ENCODE measurements around the gene SETX.

The SETX gene

DNA sequence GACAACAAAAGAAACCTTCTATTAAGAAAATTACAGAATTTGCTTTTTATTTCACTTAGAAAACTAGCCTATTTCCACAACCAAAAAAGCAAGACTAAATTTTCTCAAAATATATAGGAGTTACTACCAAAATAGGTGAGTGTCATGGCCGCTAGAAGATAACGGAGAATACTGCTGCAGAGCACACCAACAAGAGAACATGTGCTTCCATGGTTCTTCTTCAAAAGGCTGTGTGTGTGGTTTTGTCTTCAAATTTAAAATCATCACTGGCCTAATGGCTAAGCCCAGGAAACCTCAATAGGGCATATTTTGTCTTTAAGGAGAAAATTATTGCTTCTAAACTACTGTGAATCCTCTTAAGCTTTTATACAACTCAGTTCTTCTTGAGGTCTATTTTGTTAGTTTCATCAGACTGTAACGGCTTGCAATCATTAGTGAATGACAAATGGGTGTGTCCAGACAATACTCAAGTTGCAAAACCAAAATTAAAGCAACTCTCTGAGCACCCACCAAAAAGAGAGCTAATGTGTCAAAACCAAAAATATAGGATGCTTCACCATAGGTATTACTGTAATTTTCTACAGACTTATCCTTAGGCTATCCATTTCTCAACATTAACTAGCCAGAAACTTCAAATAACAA lies 3.3 kb downstream of the SETX start:
- DNase-seq (ENCODE audit: low spot score) = no peak

DNA sequence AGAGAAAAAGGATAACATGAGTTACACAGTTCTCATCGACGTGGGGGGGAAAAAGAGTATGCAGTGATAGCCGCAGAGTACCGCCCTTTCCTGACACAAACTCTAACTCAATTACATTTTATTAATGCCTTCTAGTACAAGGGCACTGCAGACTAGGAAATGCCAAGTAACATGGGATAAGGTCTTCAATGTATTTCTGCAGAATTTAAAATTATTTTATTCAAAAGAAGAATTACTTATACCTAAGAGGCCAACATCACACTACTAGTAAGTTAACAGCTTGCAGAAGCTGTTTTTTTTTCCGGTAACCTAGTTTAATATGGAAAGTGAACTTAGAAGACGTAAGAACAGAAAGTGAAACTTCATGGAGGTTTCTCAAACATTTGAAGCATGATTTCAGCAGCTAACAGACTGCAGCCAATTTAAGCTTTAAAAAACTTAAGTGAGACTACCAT lies 3.9 kb downstream of the SETX start:
- no peak for DNase-seq (ENCODE audit: low spot score)

GRCh38 chr9:132348676-132349075 lies 6.1 kb downstream of the SETX start:
- no peak for DNase-seq (ENCODE audit: low spot score)

- no peak for DNase-seq (ENCODE audit: low spot score)
These were observed 8.6 kb downstream of the SETX start for GRCh38 chr9:132346177-132346576.

DNA sequence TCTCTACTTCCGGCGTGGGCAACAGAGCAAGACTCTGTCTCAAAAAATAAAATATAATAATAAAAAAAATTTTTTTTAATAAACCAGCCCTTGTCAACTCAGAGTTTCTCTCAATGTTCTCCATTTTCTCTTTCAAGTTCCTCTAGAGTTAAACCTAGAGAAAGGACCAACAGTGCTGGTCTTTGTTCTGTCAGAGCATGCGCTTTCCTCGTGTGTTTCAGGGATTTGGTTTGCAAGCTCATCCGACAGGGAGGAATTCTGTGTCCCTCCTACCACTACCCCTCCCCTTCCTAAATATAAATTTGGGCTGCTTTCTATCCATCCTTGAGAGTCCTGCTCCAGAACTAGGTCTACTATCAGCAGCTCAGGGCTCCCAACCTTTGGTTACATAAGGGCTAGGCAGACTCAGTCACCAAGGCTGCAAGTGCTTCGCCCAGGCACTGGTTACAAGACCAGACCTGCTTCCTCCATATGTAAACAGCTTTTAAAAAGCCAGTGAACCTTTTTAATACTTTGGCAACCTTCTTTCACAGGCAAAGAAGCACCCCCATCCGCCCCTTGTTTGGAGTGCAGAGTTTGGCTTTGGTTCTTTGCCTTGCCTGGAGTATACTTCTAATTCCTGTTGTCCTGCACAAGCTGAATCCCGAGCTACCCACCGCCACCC lies 13.5 kb downstream of the SETX start:
- DNase-seq (ENCODE audit: low spot score) = no peak

DNA sequence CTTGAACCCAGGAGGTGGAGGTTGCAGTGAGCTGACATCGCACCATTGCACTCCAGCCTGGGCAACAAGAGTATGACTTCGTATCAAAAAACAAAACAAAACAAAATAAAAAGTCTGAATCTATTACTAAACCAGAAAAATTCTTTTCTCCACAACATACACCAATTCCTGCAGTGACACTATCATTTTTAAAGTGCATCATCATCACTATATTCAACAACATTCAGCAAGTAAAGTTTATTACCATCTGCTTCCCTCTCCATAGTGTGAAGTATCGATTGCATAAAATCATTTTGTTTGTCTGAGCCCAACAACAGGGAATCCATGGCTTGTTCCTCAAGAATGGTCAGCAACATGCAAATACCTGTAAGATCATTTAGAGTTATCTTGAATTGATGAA lies 20.4 kb downstream of the SETX start:
- no peak for DNase-seq (ENCODE audit: low spot score)

- no peak for DNase-seq (ENCODE audit: low spot score)
These were observed 21.2 kb downstream of the SETX start for GRCh38 chr9:132333556-132333955.

- DNase-seq (ENCODE audit: low spot score) = no peak
These were observed 26.2 kb downstream of the SETX start for GRCh38 chr9:132328580-132328979.

GRCh38 chr9:132327537-132327936 lies 27.2 kb downstream of the SETX start:
- no peak for DNase-seq (ENCODE audit: low spot score)

DNA sequence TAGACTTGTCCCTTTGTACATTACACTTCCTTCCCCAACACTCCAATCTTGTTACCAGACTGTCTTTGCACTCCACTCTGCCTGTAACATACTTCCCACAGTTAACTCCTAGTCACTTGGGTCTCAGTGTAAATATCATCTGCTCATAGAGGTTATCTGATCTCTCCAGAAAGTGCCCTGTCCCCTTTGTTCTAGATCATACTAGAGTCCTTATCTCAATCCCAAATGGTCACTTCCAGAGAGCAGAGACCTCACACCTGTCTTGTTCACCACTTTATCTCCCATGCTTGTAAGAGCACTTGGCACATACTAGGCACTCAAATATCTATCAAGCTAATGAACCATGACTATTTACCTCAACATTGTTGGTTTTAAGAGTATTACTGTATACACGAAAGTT lies 30.4 kb downstream of the SETX start:
- DNase-seq (ENCODE audit: low spot score) = no peak

GRCh38 chr9:132319421-132320110 lies 35.2 kb downstream of the SETX start:
- no peak for DNase-seq (ENCODE audit: low spot score)

DNA sequence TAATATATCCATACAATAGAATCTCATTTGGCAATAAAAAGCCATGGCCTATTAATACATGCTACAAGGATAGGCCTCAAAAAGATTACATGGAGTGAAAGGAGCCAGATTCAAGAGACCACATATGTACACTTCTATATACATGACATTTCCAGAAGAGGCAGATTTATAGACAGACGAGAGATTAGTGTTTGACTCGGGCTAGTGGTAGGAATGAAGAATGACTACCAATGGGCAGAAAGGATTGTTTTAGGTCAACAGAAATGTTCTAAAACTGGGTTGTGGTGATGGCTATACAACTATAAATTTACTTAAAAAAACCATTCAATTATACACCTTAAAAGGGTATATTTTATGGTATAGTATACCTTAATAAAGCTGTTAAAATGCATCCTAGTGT lies 41.9 kb downstream of the SETX start:
- no peak for DNase-seq (ENCODE audit: low spot score)

GRCh38 chr9:132312426-132312825 lies 42.4 kb downstream of the SETX start:
- DNase-seq (ENCODE audit: low spot score) = no peak

DNA sequence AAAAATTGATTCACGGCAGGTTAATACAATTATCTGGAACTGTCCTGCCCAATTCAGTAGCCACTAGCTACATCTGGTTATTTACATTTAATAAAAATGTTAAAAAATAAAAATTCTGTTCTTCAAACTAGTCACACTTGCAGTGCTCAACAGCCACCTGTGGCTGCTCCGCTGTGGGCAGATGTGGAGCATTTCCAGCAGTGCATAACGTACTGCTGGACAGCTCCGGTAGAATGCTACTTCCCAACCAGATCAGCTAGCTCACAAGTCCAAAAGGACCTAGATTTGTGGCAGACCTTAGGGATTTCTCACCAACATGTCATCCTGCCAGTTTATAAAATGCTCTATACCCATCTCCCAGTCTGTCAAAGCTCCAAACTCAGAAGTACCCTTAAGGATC lies 42.8 kb downstream of the SETX start:
- DNase-seq (ENCODE audit: low spot score) = no peak

DNA sequence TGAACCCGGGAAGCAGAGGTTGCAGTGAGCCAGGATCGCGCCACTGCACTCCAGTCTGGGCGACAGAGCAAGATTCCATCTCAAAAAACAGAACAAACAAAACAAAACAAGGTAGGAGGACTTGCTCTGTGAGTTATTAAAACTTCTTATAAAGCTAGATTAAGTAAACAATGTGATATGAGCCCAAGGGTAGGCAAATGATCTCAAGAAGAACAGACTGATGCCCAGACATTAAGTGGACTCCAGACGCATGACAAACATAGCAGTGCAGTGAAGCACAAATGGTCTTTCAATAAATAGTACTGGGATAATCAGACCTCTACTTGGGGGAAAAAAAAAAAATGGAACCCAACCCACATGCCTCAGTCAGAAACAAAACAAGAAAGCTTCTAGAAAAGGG lies 45.7 kb downstream of the SETX start:
- no peak for DNase-seq (ENCODE audit: low spot score)

DNA sequence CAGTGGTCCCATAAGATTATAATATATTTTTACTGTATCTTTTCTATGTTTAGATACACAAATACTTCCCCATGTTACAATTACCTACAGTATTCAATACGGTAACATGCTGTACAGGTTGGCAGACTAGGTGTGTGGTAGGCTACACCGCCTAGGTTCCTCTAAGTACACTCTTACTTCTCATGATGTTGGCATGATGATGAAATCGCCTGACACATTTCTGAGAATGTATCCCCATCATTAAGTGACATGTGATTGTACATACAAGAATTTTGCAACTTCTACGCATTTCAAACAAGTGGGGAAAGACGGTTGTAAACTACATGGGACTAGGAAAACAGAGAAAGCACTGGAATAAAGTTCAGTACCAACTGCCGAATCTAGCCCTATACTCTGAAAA lies 53.3 kb downstream of the SETX start:
- DNase-seq (ENCODE audit: low spot score) = no peak

DNA sequence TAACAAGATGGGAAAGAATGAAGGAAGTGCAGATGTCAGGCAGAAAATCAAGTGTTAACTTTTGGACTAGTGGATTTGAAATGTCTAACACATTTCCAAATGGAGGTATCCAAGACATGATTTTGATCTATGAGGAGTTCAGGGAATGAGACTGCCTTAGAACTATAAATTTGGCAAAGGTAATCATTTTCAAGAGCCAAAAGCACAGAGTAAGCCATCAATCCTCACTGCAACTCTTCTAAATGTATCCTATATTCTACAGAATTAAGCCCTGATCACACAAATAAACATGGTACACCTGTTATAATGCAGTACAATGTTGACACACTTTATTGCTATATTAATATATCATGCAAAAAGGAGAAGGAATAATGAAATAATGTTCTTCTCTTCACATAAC lies 55.6 kb downstream of the SETX start:
- DNase-seq (ENCODE audit: low spot score) = no peak

- no peak for DNase-seq (ENCODE audit: low spot score)
These were observed 59.6 kb downstream of the SETX start for GRCh38 chr9:132295181-132295580.

DNA sequence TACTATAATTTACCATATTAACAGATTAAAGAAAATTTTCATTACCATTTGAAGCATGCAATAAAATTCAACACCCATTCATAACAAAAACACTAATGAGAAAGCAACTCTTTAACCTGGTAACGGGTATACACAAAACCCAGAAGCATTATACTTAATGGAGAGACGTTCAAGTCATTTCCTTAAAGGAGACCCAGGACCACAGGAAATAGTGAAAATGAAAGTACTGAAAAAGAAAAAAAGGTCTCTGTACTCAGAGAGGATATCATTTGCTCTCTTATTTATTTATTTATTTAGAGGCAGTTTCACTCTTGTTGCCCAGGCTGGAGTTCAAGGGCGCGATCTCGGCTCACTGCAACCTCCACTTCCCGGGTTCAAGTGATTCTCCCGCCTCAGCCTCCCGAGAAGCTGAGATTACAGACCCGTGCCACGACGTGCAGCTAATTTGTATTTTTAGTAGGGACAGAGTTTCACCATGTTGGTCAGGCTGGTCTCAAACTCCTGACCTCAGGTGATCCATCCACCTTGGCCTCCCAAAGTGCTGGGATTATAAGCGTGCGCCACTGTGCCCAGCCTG lies 61.6 kb downstream of the SETX start:
- DNase-seq (ENCODE audit: low spot score) = no peak

- no peak for DNase-seq (ENCODE audit: low spot score)
These were observed 65.8 kb downstream of the SETX start for GRCh38 chr9:132288966-132289365.

- no peak for DNase-seq (ENCODE audit: low spot score)
These were observed 66.4 kb downstream of the SETX start for GRCh38 chr9:132288361-132288760.

DNA sequence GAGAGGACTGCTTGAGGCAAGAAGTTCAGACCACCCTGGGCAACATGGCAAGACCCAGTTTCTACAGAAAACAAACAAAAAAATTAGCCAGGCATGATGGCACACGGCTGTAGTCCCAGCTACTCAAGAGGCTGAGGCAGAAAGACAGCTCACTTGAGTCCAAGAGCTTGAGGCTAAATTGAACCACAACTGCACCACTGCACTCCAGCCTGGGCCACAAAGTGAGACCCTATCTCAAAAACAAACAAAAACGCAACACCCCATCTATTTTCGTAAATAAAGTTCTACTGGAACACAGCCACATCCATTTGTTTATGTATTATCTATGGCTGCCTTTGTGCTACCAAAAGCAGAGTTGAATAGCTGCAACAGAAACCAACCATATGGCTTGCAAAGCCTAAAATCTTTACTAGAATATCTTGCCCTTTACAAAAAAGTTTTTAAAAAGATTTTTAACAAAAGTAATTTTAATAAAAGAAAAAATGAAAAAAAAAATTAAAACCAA lies 67.5 kb downstream of the SETX start:
- no peak for DNase-seq (ENCODE audit: low spot score)

- DNase-seq (ENCODE audit: low spot score) = no peak
These were observed 70.9 kb downstream of the SETX start for GRCh38 chr9:132283863-132284262.

Measured in cerebellar cortex (tissue), 1 donor.